Measurements from ENCODE around the gene OR8G1. TPM values are rescaled to one million over a fixed set of nuclear protein-coding genes. Genes with fewer than 3 reads are reported as not detected.
A peak's percentile ranks its signal among the peaks of the same experiment; 100 is the strongest.

The OR8G1 gene
- total and polyA plus RNA-seq, 9 of the 15 experiments (the other 6 are each of a cell fraction or from before 2014, with no cell fraction given), result 0.03 to 1.4 (median 0.51) TPM; not detected in 1

DNA sequence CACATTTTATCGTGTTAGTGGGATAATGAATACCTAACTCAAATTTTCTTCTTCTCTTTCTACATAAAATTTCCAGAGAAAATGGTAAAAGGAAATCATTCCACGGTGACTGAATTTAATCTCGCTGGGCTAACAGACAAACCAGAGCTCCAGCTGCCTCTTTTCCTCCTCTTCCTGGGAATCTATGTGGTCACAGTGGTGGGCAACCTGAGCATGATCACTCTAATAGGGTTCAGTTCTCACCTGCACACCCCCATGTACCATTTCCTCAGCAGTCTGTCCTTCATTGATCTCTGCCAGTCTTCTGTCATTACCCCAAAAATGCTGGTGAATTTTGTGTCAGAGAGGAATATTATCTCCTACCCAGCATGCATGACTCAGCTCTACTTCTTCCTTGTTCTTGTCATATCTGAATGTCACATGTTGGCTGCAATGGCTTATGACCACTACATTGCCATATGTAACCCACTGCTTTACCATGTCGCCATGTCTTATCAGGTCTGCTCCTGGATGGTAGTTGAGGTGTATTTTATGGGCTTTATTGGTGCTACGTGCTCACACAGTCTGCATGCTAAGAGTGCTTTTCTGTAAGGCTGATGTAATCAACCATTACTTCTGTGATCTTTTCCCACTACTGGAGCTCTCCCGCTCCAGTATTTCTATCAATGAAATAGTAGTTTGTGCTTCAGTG lies 33.6 kb upstream of the OR8G1 start (continued):
- TF ChIP-seq, protein P1, sequence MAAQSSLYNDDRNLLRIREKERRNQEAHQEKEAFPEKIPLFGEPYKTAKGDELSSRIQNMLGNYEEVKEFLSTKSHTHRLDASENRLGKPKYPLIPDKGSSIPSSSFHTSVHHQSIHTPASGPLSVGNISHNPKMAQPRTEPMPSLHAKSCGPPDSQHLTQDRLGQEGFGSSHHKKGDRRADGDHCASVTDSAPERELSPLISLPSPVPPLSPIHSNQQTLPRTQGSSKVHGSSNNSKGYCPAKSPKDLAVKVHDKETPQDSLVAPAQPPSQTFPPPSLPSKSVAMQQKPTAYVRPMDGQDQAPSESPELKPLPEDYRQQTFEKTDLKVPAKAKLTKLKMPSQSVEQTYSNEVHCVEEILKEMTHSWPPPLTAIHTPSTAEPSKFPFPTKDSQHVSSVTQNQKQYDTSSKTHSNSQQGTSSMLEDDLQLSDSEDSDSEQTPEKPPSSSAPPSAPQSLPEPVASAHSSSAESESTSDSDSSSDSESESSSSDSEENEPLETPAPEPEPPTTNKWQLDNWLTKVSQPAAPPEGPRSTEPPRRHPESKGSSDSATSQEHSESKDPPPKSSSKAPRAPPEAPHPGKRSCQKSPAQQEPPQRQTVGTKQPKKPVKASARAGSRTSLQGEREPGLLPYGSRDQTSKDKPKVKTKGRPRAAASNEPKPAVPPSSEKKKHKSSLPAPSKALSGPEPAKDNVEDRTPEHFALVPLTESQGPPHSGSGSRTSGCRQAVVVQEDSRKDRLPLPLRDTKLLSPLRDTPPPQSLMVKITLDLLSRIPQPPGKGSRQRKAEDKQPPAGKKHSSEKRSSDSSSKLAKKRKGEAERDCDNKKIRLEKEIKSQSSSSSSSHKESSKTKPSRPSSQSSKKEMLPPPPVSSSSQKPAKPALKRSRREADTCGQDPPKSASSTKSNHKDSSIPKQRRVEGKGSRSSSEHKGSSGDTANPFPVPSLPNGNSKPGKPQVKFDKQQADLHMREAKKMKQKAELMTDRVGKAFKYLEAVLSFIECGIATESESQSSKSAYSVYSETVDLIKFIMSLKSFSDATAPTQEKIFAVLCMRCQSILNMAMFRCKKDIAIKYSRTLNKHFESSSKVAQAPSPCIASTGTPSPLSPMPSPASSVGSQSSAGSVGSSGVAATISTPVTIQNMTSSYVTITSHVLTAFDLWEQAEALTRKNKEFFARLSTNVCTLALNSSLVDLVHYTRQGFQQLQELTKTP (IDR thresholded peaks at IDR 0.05; ENCODE audit: low read depth in 1 of 2, partially characterized antibody in 2 of 2), result peak; percentile 58 to 65
- TF ChIP-seq ZNF143 (CRISPR knock-in tag; IDR thresholded peaks at IDR 0.05), result no peak
- no peak for TF ChIP-seq CSDE1 (IDR thresholded peaks at IDR 0.05)
- TF ChIP-seq, protein P2, sequence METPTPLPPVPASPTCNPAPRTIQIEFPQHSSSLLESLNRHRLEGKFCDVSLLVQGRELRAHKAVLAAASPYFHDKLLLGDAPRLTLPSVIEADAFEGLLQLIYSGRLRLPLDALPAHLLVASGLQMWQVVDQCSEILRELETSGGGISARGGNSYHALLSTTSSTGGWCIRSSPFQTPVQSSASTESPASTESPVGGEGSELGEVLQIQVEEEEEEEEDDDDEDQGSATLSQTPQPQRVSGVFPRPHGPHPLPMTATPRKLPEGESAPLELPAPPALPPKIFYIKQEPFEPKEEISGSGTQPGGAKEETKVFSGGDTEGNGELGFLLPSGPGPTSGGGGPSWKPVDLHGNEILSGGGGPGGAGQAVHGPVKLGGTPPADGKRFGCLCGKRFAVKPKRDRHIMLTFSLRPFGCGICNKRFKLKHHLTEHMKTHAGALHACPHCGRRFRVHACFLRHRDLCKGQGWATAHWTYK (CRISPR knock-in tag; IDR thresholded peaks at IDR 0.05), result peak; percentile 82
- TF ChIP-seq, protein P3, sequence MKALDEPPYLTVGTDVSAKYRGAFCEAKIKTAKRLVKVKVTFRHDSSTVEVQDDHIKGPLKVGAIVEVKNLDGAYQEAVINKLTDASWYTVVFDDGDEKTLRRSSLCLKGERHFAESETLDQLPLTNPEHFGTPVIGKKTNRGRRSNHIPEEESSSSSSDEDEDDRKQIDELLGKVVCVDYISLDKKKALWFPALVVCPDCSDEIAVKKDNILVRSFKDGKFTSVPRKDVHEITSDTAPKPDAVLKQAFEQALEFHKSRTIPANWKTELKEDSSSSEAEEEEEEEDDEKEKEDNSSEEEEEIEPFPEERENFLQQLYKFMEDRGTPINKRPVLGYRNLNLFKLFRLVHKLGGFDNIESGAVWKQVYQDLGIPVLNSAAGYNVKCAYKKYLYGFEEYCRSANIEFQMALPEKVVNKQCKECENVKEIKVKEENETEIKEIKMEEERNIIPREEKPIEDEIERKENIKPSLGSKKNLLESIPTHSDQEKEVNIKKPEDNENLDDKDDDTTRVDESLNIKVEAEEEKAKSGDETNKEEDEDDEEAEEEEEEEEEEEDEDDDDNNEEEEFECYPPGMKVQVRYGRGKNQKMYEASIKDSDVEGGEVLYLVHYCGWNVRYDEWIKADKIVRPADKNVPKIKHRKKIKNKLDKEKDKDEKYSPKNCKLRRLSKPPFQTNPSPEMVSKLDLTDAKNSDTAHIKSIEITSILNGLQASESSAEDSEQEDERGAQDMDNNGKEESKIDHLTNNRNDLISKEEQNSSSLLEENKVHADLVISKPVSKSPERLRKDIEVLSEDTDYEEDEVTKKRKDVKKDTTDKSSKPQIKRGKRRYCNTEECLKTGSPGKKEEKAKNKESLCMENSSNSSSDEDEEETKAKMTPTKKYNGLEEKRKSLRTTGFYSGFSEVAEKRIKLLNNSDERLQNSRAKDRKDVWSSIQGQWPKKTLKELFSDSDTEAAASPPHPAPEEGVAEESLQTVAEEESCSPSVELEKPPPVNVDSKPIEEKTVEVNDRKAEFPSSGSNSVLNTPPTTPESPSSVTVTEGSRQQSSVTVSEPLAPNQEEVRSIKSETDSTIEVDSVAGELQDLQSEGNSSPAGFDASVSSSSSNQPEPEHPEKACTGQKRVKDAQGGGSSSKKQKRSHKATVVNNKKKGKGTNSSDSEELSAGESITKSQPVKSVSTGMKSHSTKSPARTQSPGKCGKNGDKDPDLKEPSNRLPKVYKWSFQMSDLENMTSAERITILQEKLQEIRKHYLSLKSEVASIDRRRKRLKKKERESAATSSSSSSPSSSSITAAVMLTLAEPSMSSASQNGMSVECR (CRISPR knock-in tag; IDR thresholded peaks at IDR 0.05), result no peak
- no peak for TF ChIP-seq HMG20B (CRISPR knock-in tag; IDR thresholded peaks at IDR 0.05)
- no peak for TF ChIP-seq HMG20A (CRISPR knock-in tag; conservative IDR thresholded peaks at IDR 0.05)
- TF ChIP-seq MTA1 (IDR thresholded peaks at IDR 0.05; ENCODE audit: borderline replicate concordance), result peak; percentile 82
- peak; percentile 41 for TF ChIP-seq NUFIP1 (IDR thresholded peaks at IDR 0.05; ENCODE audit: partially characterized antibody)
- peak; percentile 63; the same call in 1 of the 2 replicates for TF ChIP-seq ZKSCAN8 (CRISPR knock-in tag; IDR thresholded peaks at IDR 0.05)
- TF ChIP-seq KDM5B (IDR thresholded peaks at IDR 0.05; ENCODE audit: insufficient replicate concordance, low read depth, low read length), result peak; percentile 47
- TF ChIP-seq ELF2 (CRISPR knock-in tag; IDR thresholded peaks at IDR 0.05), result peak; percentile 58
- TF ChIP-seq SAFB2 (IDR thresholded peaks at IDR 0.05; ENCODE audit: borderline replicate concordance, low read depth, low read length, severe bottlenecking), result no peak
- TF ChIP-seq MAFG (tag; conservative IDR thresholded peaks at IDR 0.05), result peak; percentile 99
- TF ChIP-seq, protein P4, sequence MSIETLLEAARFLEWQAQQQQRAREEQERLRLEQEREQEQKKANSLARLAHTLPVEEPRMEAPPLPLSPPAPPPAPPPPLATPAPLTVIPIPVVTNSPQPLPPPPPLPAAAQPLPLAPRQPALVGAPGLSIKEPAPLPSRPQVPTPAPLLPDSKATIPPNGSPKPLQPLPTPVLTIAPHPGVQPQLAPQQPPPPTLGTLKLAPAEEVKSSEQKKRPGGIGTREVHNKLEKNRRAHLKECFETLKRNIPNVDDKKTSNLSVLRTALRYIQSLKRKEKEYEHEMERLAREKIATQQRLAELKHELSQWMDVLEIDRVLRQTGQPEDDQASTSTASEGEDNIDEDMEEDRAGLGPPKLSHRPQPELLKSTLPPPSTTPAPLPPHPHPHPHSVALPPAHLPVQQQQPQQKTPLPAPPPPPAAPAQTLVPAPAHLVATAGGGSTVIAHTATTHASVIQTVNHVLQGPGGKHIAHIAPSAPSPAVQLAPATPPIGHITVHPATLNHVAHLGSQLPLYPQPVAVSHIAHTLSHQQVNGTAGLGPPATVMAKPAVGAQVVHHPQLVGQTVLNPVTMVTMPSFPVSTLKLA (conservative IDR thresholded peaks at IDR 0.05), result peak; percentile 78 to 80; a peak in 3 of 4 replicates

All from K562 (cell line).